K562 (cell line): ENCODE results near the gene ABCB4. TPM values are rescaled to one million over a fixed set of nuclear protein-coding genes. Genes with fewer than 3 reads are reported as not detected.
A peak's percentile ranks its signal among the peaks of the same experiment; 100 is the strongest.

Experiments used
- ATAC-seq: fragments of 200-7000 bp; cut with Tn5 transposase; 3 replicates; pipeline ENCODE4 v1.9.1; 2020; ENCODE audit warnings: moderate library complexity
- BruUV-seq: library from RNA; stranded (reverse); fragments of 400-500 nt; replicated peaks from 2 replicates; lab custom pipeline; 2021; lab: Mats Ljungman, UMichigan
- CTCF ChIA-PET: fragments of 300-600 bp; formaldehyde crosslinking; extraction: SDS; loops from one replicate; lab custom pipeline; 2021; ENCODE audit warnings: low intra/inter-chr PET ratio; lab: Yijun Ruan, JAX
- POLR2A ChIA-PET: fragments of 300-600, 350-650 bp; sonication (Branson Sonifier 250); formaldehyde crosslinking; extraction: SDS; loops from one replicate; lab custom pipeline; 2021; ENCODE audit warnings: antibody characterized with exemption, inconsistent platforms; lab: Yijun Ruan, JAX
- DNase-seq, 4 experiments: peaks; one replicate each; pipeline versions ENCODE4 v3.0.0 to v3.0.0-alpha.2; 2011 to 2018; ENCODE audit warnings: low spot score in 3 of 4, mixed read lengths in 3 of 4; ENCODE audit errors: extremely low read depth in 1 of 4
- FAIRE-seq: peaks from 2 replicates; lab custom pipeline; 2011; peaks lifted over from hg19 to GRCh38; lab: Jason Lieb, UNC
- H2AFZ ChIP-seq: 2 replicates; pipeline ENCODE4 v1.6.0; 2011; ENCODE audit warnings: low read depth, low read length, control low read depth, inconsistent platforms
- H3K27ac ChIP-seq: fragments of 200-600 bp; 3 replicates; pipeline ENCODE4 v1.8.0; 2011; ENCODE audit warnings: low read depth, mild to moderate bottlenecking, control low read depth, inconsistent platforms, low read length, moderate library complexity, mixed read lengths; ENCODE audit errors: extremely low read depth
- H3K27me3 ChIP-seq, 2 experiments: fragments of 300-600 bp in 1 of 2; 2 replicates in 1 of 2; 3 replicates in 1 of 2; pipeline versions ENCODE4 v1.6.0 to v1.8.0; 2011; ENCODE audit warnings: inconsistent platforms in 2 of 2, low read length in 2 of 2, mild to moderate bottlenecking in 1 of 2, mixed read lengths in 1 of 2, moderate library complexity in 1 of 2; ENCODE audit not compliant: control insufficient read depth in 2 of 2, insufficient read depth in 2 of 2
- H3K36me3 ChIP-seq: fragments of 300-600 bp; 3 replicates; pipeline ENCODE4 v1.8.0; 2011; ENCODE audit warnings: mild to moderate bottlenecking, low read length, inconsistent platforms; ENCODE audit not compliant: control insufficient read depth, insufficient read depth
- H3K4me1 ChIP-seq, 2 experiments: fragments of 200-600 bp in 1 of 2; replicated peaks in 1 of 2; 2 replicates in 1 of 2; 3 replicates in 1 of 2; pipeline versions ENCODE4 v1.5.1 to v1.8.0; 2011; ENCODE audit warnings: inconsistent platforms in 2 of 2, low read length in 2 of 2, mild to moderate bottlenecking in 1 of 2, mixed read lengths in 1 of 2, moderate library complexity in 1 of 2; ENCODE audit not compliant: control insufficient read depth in 2 of 2, insufficient read depth in 2 of 2
- H3K4me2 ChIP-seq: 2 replicates; pipeline ENCODE4 v1.6.1; 2011; ENCODE audit warnings: low read length, control low read depth, inconsistent platforms, mixed read lengths; ENCODE audit not compliant: insufficient read depth
- H3K4me3 ChIP-seq: fragments of 200-600 bp; sonication (generic), shearing (Covaris generic); 2 replicates; pipeline ENCODE4 v1.5.1; 2016; ENCODE audit warnings: control low read depth, inconsistent platforms
- H3K79me2 ChIP-seq: fragments of 200-600 bp; 3 replicates; pipeline ENCODE4 v1.8.0; 2011; ENCODE audit warnings: low read length, inconsistent platforms; ENCODE audit not compliant: control insufficient read depth, insufficient read depth
- H3K9ac ChIP-seq, 2 experiments: 2 replicates each; pipeline versions ENCODE4 v1.6.0 to v1.6.1; 2011; ENCODE audit warnings: low read depth in 2 of 2, low read length in 2 of 2, control low read depth in 1 of 2, inconsistent platforms in 1 of 2, mild to moderate bottlenecking in 1 of 2, mixed read lengths in 1 of 2; ENCODE audit not compliant: insufficient read depth in 1 of 2
- H3K9me1 ChIP-seq: one replicate; pipeline ENCODE4 v1.6.0; 2011; ENCODE audit warnings: inconsistent platforms, mild to moderate bottlenecking, low read length, moderate library complexity; ENCODE audit not compliant: control insufficient read depth, insufficient read depth
- H3K9me3 ChIP-seq: replicated peaks from 2 replicates; pipeline ENCODE4 v1.5.1; 2011; ENCODE audit warnings: low read depth, low read length, inconsistent platforms; ENCODE audit not compliant: control insufficient read depth, insufficient read depth
- H4K20me1 ChIP-seq: replicated peaks from 2 replicates; pipeline ENCODE4 v1.6.1; 2011; ENCODE audit warnings: low read length, inconsistent platforms, mixed read lengths; ENCODE audit not compliant: control insufficient read depth, insufficient read depth
- CUX1 ChIP-seq: fragments of 200-800 bp; sonication (Bioruptor generic); IDR thresholded peaks from 2 replicates; pipeline ENCODE4 v1.6.1; 2016; ENCODE audit warnings: missing genetic modification characterization, missing compliant biosample characterization
- GABPB1 ChIP-seq: sonication (generic); formaldehyde crosslinking; IDR thresholded peaks from 2 replicates; pipeline ENCODE4 v1.8.0; 2022; ENCODE audit warnings: mild to moderate bottlenecking, missing genetic modification reagents
- HDAC2 ChIP-seq: fragments of 450-650 bp; IDR thresholded peaks from 2 replicates; pipeline ENCODE4 v1.6.1; 2016; ENCODE audit warnings: mild to moderate bottlenecking
- MAFK ChIP-seq: IDR thresholded peaks from 2 replicates; pipeline ENCODE4 v1.6.1; 2011; ENCODE audit warnings: low read length, improper control_type of control experiment
- PRPF4 ChIP-seq: fragments of 200-400 bp; formaldehyde crosslinking; IDR thresholded peaks from one replicate; pipeline ENCODE4 v1.6.1; 2017; ENCODE audit warnings: low read length, low read depth, mild to moderate bottlenecking; ENCODE audit not compliant: insufficient read depth, poor library complexity, severe bottlenecking
- RFX5 ChIP-seq: IDR thresholded peaks from 2 replicates; pipeline ENCODE4 v1.6.1; 2011; ENCODE audit warnings: low read depth, mild to moderate bottlenecking, improper control_type of control experiment, low read length
- SPI1 ChIP-seq: IDR thresholded peaks from 2 replicates; pipeline ENCODE4 v1.6.1; 2011; ENCODE audit warnings: low read depth, low read length, control low read depth, borderline replicate concordance
- TGIF2 ChIP-seq: sonication (generic); formaldehyde crosslinking; IDR thresholded peaks from 2 replicates; pipeline ENCODE4 v1.8.1; 2022; ENCODE audit warnings: mild to moderate bottlenecking, missing genetic modification reagents, moderate library complexity
- YY1 ChIP-seq, 3 experiments: IDR thresholded peaks; 2 replicates each; pipeline ENCODE4 v1.6.1; 2011; ENCODE audit warnings: low read length in 2 of 3, mild to moderate bottlenecking in 2 of 3, moderate library complexity in 2 of 3, borderline replicate concordance in 1 of 3, control low read depth in 1 of 3, low read depth in 1 of 3; ENCODE audit not compliant: insufficient read depth in 3 of 3, insufficient replicate concordance in 2 of 3, control insufficient read depth in 1 of 3, insufficient read length in 1 of 3; ENCODE audit errors: extremely low read depth in 1 of 3
- ZBTB8A ChIP-seq: fragments of 450-650 bp; IDR thresholded peaks from 2 replicates; pipeline ENCODE4 v1.6.1; 2018; ENCODE audit warnings: mild to moderate bottlenecking, moderate library complexity; ENCODE audit not compliant: partially characterized antibody
- ZKSCAN8 ChIP-seq: fragments of 200-800 bp; sonication (Bioruptor generic); IDR thresholded peaks from 2 replicates; pipeline ENCODE4 v1.6.1; 2016; ENCODE audit warnings: missing genetic modification characterization, missing compliant biosample characterization
- ZNF589 ChIP-seq: fragments of 200-800 bp; sonication (Bioruptor generic); IDR thresholded peaks from 2 replicates; pipeline ENCODE4 v1.6.1; 2016; ENCODE audit warnings: low read depth, missing genetic modification characterization, missing compliant biosample characterization
- ZNF639 ChIP-seq, 2 experiments: fragments of 200-800 bp in 1 of 2; sonication (Bioruptor generic) in 1 of 2; sonication (generic) in 1 of 2; formaldehyde crosslinking in 1 of 2; IDR thresholded peaks in 1 of 2; conservative IDR thresholded peaks in 1 of 2; 2 replicates each; pipeline versions ENCODE4 v1.5.0 to v1.6.1; 2016 to 2020; ENCODE audit warnings: missing compliant biosample characterization in 1 of 2, missing genetic modification characterization in 1 of 2, missing genetic modification reagents in 1 of 2
- WGBS: fragments of 100-300 bp; shearing (Covaris generic); methylation state at CpG from one replicate; pipeline ENCODE4 v1.1.6; 2016; ENCODE audit warnings: low coverage, mixed read lengths; ENCODE audit not compliant: insufficient coverage; ENCODE audit errors: missing lambda C conversion rate; 5-methylcytosine and 5-hydroxymethylcytosine counted together
- in situ Hi-C: fragments of 300-500 bp; cut with MboI; formaldehyde crosslinking; loops from 4 replicates; pipeline ENCODE4 v1.15.0; 2018; ENCODE audit warnings: inconsistent platforms, mixed read lengths
- intact Hi-C: fragments of 100-400 bp; cut with micrococcal nuclease; formaldehyde crosslinking; loops from 2 replicates; pipeline ENCODE4 v1.14.2; 2022
- polyA plus RNA-seq, 8 experiments: library from polyadenylated mRNA; depleted of rRNA in 4 of 8; stranded (reverse) in 5 of 8; unstranded in 3 of 8; fragments of >200 nt; fragmentation: Nextera tagmentation in 2 of 8; fragmentation: Illumina TruSeq in 1 of 8; extraction: Ambion mirVana in 2 of 8; extraction: Trizol in 1 of 8; gene quantifications; 2 replicates each; pipeline versions ENCODE4 v1.2.1 to v1.2.3, GENCODE V29; 2011 to 2014; ENCODE audit warnings: inconsistent platforms in 1 of 8, missing spikeins in 1 of 8
- total RNA-seq, 7 experiments: library from RNA; depleted of rRNA in 6 of 7; stranded (reverse); fragments of >200 nt in 6 of 7; fragmentation: Illumina TruSeq in 2 of 7; extraction: Trizol in 2 of 7; gene quantifications; 2 replicates each; pipeline versions ENCODE4 v1.2.1 to v1.2.3, GENCODE V29; 2011 to 2021; ENCODE audit warnings: low replicate concordance in 1 of 7

Gene ABCB4
- total and polyA plus RNA-seq, 9 of the 15 experiments (the other 6 are each of a cell fraction or from before 2014, with no cell fraction given): 0.06 to 0.73 (median 0.40) TPM

DNA sequence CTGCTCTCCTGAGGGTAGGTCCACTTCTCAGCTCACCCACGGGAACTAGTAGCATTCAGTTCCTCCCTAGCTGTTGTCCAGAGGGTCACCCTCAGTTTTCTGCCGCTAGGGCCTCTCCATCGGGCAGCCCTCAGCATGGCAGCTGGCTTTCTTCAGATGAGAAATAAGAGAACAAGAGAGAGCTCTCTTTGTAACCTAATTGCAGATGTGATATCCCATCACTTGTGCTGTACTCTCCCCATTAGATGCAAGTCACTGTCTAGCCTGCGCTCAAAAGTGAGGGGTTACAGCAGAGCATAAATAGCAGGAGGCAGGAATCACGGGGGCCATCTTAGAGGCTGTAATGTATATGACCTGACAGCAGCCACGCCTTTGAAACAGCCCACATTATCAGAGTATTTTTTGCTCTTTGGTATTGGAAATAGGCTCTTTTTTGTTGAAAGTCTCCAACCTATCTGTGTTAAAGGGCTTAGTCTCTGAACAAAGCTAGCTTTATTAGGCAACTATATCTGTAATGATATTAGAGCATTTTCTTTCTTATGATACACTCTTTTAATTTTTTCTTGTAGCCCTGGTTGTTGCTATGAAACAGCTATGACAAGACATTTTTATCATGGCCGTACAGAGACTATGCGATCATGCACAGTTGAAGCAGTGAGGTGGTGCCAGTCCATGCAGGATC is 84.3 kb downstream of the ABCB4 start:
- 6% methylated on average over 8 of the region's 8 CpGs for WGBS
- no peak overlapping the region for H3K4me3 ChIP-seq
- H3K27me3 ChIP-seq: no peaks in the 10 kb centered on the region
- no peaks in the 10 kb centered on the region for H3K36me3 ChIP-seq
- FAIRE-seq (peak; percentile 73), DNase-seq (peak; percentile 22 to 70 (median 38)), ATAC-seq (peak; percentile 95)
- H3K4me2 ChIP-seq: peak overlapping the region; percentile 66
- peak overlapping the region; percentile 92 for H2AFZ ChIP-seq
- peaks cover 3 to 10% of the 10 kb centered on the region in 2 experiments; a peak in 2 of 5 replicates for H3K4me1 ChIP-seq
- CTCF ChIA-PET: no interaction called here
- peak overlapping the region; percentile 49 to 73; a peak in 3 of 4 replicates for H3K9ac ChIP-seq
- intact Hi-C loops (loop anchor here (5.0 kb wide), 1 partner anchor 44 kb away; the partner anchor contains the start of gene CROT), in situ Hi-C loops (no loop called here)
- H3K9me3 ChIP-seq: no peaks in the 10 kb centered on the region
- no peaks in the 10 kb centered on the region for H4K20me1 ChIP-seq
- POLR2A ChIA-PET: interaction anchor here (0.8 to 2.3 kb wide), 4 partner anchors 9 to 32 kb away, joined by 3 to 8 read pairs (median 5); no protein-coding TSS in a partner anchor
- no peaks in the 10 kb centered on the region for H3K79me2 ChIP-seq
- BruUV-seq: no TSS peak
- no peaks in the 10 kb centered on the region for H3K9me1 ChIP-seq
- peak overlapping the region; percentile 59 for H3K27ac ChIP-seq
- no peak for TF ChIP-seq TGIF2 (CRISPR knock-in tag)
- peak; percentile 82 for TF ChIP-seq ZKSCAN8 (CRISPR knock-in tag)
- TF ChIP-seq ZNF589 (CRISPR knock-in tag): 0 out of 2 replicates have a peak, but pooled peaks have one; percentile 33
- TF ChIP-seq PRPF4: no peak
- TF ChIP-seq MAFK: peak; percentile 57; the same call in 1 of the 2 replicates
- TF ChIP-seq CUX1 (CRISPR knock-in tag): peak; percentile 70; the same call in 1 of the 2 replicates
- TF ChIP-seq YY1 (IDR thresholded peaks at IDR 0.05; ENCODE audit: borderline replicate concordance in 1 of 3, control insufficient read depth in 1 of 3, extremely low read depth in 1 of 3, insufficient read depth in 3 of 3, insufficient read length in 1 of 3, insufficient replicate concordance in 2 of 3, low read depth in 1 of 3, low read length in 2 of 3): peak; percentile 50 to 89 (median 50)
- TF ChIP-seq RFX5: no peak
- peak; percentile 38 for TF ChIP-seq ZBTB8A
- TF ChIP-seq GABPB1: no peak
- TF ChIP-seq SPI1: peak; percentile 65
- peak in 1 of 2 experiments; percentile 46; a peak in 1 of 4 replicates for TF ChIP-seq ZNF639 (CRISPR knock-in tag; conservative IDR thresholded peaks at IDR 0.05 in 1 of 2, IDR thresholded peaks at IDR 0.05 in 1 of 2)
- TF ChIP-seq HDAC2: 0 out of 2 replicates have a peak, but pooled peaks have one; percentile 18
